Measurements from ENCODE around the gene PTPRG.

- TF ChIP-seq CTCF (IDR thresholded peaks at IDR 0.05; ENCODE audit: insufficient read depth, low read depth, low read length) = no peak
- no peak for TF ChIP-seq EZH2 (IDR thresholded peaks at IDR 0.05; ENCODE audit: insufficient read depth, low read length)
Observed at GRCh38 chr3:62178032-62178431, 616.7 kb downstream of the PTPRG start.
